Measurements from ENCODE around the gene USP51.
"Not testable (repeated sequence)": the region's sequence is repeated elsewhere in the genome, so short reads cannot be mapped to it uniquely, and the experiment has no call there.

USP51 gene

DNA sequence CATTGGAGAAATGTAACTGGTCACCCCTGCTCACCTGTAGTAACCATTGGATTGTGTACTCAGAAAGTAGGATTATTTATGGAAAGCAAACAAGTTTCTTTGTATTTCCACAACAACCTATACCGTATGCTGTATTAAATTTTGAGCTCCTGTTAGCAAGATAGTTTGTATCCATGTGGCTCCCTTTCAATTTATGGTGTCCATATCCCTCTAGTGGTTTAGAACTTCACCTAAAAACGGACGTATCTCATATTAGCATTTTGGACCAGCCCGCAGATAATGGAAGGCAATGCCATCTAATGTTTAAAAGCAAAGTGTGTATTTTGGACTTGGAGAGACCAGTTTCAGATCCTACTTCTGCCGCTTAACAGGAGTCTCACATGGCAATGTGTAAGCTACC, 17.4 kb upstream of the USP51 start:
- not testable (repeated sequence) for H3K27me3 ChIP-seq (ENCODE audit: control insufficient read depth, insufficient read depth, low read length, poor library complexity, severe bottlenecking); H3K4me1 ChIP-seq (ENCODE audit: control insufficient read depth, insufficient read depth, low read length); H3K27ac ChIP-seq (ENCODE audit: insufficient read depth, low read depth, low read length, poor library complexity, severe bottlenecking); H3K9me3 ChIP-seq (ENCODE audit: control insufficient read depth, low read length); H3K36me3 ChIP-seq (ENCODE audit: control insufficient read depth, insufficient read depth, low read length); H3K4me3 ChIP-seq (ENCODE audit: insufficient read depth, low read depth, low read length)
- WGBS, 2 experiments: no CpG with 5 or more reads among the region's 5 CpGs

DNA sequence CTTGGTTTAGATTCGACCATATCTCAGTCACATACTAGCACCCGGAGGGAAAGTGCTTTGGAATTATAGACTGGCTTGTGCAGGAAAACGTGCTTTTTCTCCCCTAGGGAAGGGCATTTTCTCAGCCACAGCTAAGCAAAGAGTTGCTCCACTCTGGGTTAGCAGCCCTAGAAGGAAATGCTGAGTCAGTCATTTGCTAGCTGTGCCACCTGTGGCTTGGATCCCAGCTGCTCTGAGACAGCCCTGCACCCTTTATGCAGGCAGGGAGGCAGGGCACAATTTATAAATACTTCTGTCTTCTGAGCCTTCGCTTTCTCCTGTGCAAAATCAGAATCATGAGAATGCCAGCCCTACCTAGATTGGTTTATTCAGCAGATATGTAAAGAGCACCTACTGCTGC, 1.3 kb upstream of the USP51 start:
- H3K27ac ChIP-seq (ENCODE audit: insufficient read depth, low read depth, low read length, poor library complexity, severe bottlenecking): no peak overlapping the region
- H3K9me3 ChIP-seq (ENCODE audit: control insufficient read depth, low read length): no peaks in the 10 kb centered on the region
- H3K27me3 ChIP-seq (ENCODE audit: control insufficient read depth, insufficient read depth, low read length, poor library complexity, severe bottlenecking): no peaks in the 10 kb centered on the region
- no peaks in the 10 kb centered on the region for H3K36me3 ChIP-seq (ENCODE audit: control insufficient read depth, insufficient read depth, low read length)
- 79 to 84% methylated on average over 4 of the region's 4 CpGs for WGBS, 2 experiments
- peaks cover 3% of the 10 kb centered on the region for H3K4me1 ChIP-seq (ENCODE audit: control insufficient read depth, insufficient read depth, low read length)
- H3K4me3 ChIP-seq (ENCODE audit: insufficient read depth, low read depth, low read length): no peak overlapping the region

DNA sequence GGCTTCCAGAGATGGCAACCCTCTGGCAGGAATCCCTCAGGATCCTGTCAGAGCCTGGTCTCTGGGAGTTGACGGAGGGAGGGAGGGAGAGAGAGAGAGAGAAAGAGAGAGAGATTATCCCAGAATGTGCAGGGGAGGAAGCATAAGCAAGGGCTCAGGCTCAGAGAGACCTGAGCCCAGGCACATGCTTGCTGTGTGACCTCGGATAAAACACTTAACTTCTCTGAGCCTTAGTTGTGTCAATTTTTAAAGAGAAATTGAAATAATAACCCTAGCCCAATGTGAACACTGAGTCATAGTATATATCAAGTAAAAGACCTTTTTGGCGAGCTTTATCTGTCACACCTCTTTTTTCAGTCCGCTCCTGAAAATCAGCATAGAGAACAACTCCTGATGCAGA, 473 bp upstream of the USP51 start:
- Histone ChIP-seq H3K4me3 (ENCODE audit: insufficient read depth, low read depth, low read length) (peak overlapping the region; percentile 54), H3K9me3 (ENCODE audit: control insufficient read depth, low read length) (no peaks in the 10 kb centered on the region), H3K4me1 (ENCODE audit: control insufficient read depth, insufficient read depth, low read length) (peaks cover 3% of the 10 kb centered on the region), H3K27ac (ENCODE audit: insufficient read depth, low read depth, low read length, poor library complexity, severe bottlenecking) (peak overlapping the region; percentile 88), H3K27me3 (ENCODE audit: control insufficient read depth, insufficient read depth, low read length, poor library complexity, severe bottlenecking) (no peaks in the 10 kb centered on the region), H3K36me3 (ENCODE audit: control insufficient read depth, insufficient read depth, low read length) (no peaks in the 10 kb centered on the region)
- WGBS, 2 experiments: 41 to 66% methylated on average over 3 to 4 of the region's 4 CpGs

DNA sequence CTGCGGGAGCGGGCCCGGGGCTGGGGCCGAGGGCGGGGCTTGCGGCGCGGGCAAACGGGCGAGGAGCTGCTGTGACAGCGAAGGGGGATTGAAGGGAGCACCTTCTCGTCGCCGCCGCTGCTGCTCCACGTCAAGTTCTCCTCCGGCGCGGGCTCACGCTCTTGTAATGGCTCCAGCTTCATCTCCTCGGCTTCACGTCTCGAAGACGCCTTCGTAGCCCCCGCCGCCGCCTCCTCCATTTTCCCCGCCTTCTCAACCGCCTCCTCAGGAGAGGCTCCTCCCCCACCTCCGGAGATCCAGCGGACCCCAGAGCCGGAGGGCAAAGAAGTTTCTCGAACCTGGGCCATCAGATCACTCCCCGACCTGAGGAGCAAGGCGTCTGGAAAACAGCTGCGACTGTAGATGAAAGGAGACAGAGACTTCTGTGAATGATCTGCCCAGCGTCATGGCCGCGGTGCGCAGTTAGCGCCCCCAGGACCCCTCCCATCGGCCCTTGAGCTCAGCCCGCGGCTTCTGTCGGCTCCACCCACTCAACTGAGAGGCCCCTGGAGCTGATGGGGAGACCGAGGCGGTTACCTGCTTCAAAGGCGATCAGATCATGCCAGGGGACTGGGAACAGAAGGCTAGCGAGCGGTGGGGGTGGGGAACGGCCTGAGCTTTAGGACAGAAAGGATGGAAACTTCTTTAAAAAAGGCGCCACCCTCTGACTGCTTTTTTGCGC, 895 bp downstream of the USP51 start:
- no peaks in the 10 kb centered on the region for H3K27me3 ChIP-seq (ENCODE audit: control insufficient read depth, insufficient read depth, low read length, poor library complexity, severe bottlenecking)
- no peaks in the 10 kb centered on the region for H3K9me3 ChIP-seq (ENCODE audit: control insufficient read depth, low read length)
- H3K4me1 ChIP-seq (ENCODE audit: control insufficient read depth, insufficient read depth, low read length): peaks cover 3% of the 10 kb centered on the region
- no peaks in the 10 kb centered on the region for H3K36me3 ChIP-seq (ENCODE audit: control insufficient read depth, insufficient read depth, low read length)
- H3K4me3 ChIP-seq (ENCODE audit: insufficient read depth, low read depth, low read length): peak overlapping the region; percentile 54
- WGBS, 2 experiments: 0 to 1% methylated on average over 52 to 54 of the region's 54 CpGs
- peak overlapping the region; percentile 72 for H3K27ac ChIP-seq (ENCODE audit: insufficient read depth, low read depth, low read length, poor library complexity, severe bottlenecking)

DNA sequence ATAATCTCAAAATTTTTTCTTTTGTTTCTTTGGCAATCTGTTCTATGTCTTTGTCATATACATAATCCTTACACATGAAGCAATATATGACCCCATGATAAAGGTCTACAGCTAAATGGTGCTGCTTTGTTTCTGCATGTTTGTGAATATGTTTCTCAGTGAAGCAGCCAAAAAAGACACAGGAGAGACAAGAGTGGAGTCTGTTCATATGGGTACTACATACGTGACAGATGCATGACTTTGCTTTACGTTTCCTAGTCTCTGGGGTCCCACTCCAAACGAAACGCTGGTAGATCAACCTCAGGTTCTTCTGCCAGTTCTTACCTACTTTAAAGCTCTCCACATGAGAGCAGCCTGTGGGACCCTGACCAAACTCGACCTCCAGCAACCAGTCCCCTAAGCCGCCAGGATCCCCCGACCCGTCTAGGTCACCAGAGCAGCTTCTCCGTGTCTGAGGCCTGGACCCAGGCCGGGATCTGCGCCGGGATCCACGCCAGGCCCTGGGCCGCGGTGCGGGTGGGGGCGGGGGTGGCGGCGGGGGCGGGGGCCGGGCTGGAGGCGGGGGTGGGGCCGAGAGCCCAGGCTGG, 1.5 kb downstream of the USP51 start:
- H3K27ac ChIP-seq (ENCODE audit: insufficient read depth, low read depth, low read length, poor library complexity, severe bottlenecking): no peak overlapping the region
- no peaks in the 10 kb centered on the region for H3K27me3 ChIP-seq (ENCODE audit: control insufficient read depth, insufficient read depth, low read length, poor library complexity, severe bottlenecking)
- H3K36me3 ChIP-seq (ENCODE audit: control insufficient read depth, insufficient read depth, low read length): no peaks in the 10 kb centered on the region
- H3K4me3 ChIP-seq (ENCODE audit: insufficient read depth, low read depth, low read length): peak overlapping the region; percentile 54
- H3K9me3 ChIP-seq (ENCODE audit: control insufficient read depth, low read length): no peaks in the 10 kb centered on the region
- H3K4me1 ChIP-seq (ENCODE audit: control insufficient read depth, insufficient read depth, low read length): peaks cover 3% of the 10 kb centered on the region
- WGBS, 2 experiments: 10 to 11% methylated on average over 18 to 21 of the region's 23 CpGs

DNA sequence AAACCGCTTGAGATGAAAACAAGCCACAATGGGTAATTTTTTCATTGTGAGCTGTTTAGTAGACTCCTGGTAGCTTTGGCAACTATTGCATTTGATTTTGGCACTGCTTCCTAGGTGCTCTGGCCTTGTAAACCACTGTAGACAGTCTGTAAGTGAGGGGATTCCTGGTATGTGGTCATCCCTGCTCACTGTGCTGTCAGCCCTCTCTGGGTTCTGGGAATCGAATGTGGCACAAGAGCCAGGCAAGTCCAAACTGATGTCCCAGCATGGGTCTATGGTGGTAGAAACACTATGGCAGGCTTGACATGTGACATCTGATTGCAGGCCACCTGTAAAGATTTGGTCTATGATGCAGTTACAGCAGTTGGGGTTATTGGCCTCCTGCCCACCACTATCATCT, 2.5 kb downstream of the USP51 start:
- Histone ChIP-seq H3K9me3 (ENCODE audit: control insufficient read depth, low read length) (no peaks in the 10 kb centered on the region), H3K36me3 (ENCODE audit: control insufficient read depth, insufficient read depth, low read length) (no peaks in the 10 kb centered on the region), H3K4me1 (ENCODE audit: control insufficient read depth, insufficient read depth, low read length) (peaks cover 3% of the 10 kb centered on the region), H3K27me3 (ENCODE audit: control insufficient read depth, insufficient read depth, low read length, poor library complexity, severe bottlenecking) (no peaks in the 10 kb centered on the region), H3K4me3 (ENCODE audit: insufficient read depth, low read depth, low read length) (no peak overlapping the region), H3K27ac (ENCODE audit: insufficient read depth, low read depth, low read length, poor library complexity, severe bottlenecking) (no peak overlapping the region)
- 91 to 98% methylated on average over 2 of the region's 2 CpGs for WGBS, 2 experiments

DNA sequence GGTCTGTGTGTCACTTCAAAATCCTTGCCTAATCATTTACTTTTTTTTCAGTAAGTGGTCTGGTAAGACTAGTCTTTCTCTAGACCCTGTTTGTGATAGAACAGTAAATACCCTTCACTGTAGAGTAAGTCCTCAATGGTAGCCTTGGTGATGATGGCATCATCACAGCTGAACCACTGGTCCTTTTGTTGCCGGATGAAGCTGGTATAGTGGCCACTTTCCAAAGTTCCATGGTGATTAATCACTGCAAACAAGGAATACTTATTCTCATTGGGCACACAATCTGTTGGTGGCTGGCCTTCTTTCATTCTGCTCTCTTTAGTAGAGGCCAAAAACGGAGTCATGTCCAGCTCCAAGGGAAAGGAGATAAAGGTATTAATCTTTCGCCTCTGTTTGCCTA, 2.9 kb downstream of the USP51 start:
- Histone ChIP-seq H3K4me1 (ENCODE audit: control insufficient read depth, insufficient read depth, low read length) (peaks cover 3% of the 10 kb centered on the region), H3K4me3 (ENCODE audit: insufficient read depth, low read depth, low read length) (no peak overlapping the region)
- 100% methylated on average over 3 of the region's 3 CpGs for WGBS, 2 experiments

DNA sequence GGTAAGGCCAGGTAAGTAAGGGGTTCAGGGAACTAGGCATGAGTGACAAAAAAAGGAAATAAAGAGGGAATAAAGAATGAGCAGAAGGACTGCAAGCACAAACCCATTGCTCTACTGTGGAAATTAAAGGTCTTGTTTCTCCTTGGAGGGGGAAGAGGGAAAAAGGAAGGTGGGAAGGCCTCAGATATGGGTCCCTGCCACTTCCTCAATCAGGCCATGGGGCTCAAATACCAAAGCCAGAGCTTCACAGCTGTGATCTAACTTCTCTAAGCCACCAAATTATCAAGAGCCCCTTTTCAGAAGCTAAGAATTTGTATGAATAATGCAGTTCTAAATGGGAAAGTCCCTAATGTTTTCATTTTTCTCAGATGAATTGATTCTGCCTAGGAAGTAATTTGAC, 4.7 kb downstream of the USP51 start:
- Histone ChIP-seq H3K4me3 (ENCODE audit: insufficient read depth, low read depth, low read length) (no peak overlapping the region), H3K4me1 (ENCODE audit: control insufficient read depth, insufficient read depth, low read length) (no peaks in the 10 kb centered on the region), H3K27ac (ENCODE audit: insufficient read depth, low read depth, low read length, poor library complexity, severe bottlenecking) (no peak overlapping the region), H3K9me3 (ENCODE audit: control insufficient read depth, low read length) (no peaks in the 10 kb centered on the region), H3K27me3 (ENCODE audit: control insufficient read depth, insufficient read depth, low read length, poor library complexity, severe bottlenecking) (no peaks in the 10 kb centered on the region), H3K36me3 (ENCODE audit: control insufficient read depth, insufficient read depth, low read length) (no peaks in the 10 kb centered on the region)

More for the DNA sequence above, 2.9 kb downstream of the USP51 start:
- Histone ChIP-seq H3K9me3 (ENCODE audit: control insufficient read depth, low read length) (no peaks in the 10 kb centered on the region), H3K36me3 (ENCODE audit: control insufficient read depth, insufficient read depth, low read length) (no peaks in the 10 kb centered on the region), H3K27ac (ENCODE audit: insufficient read depth, low read depth, low read length, poor library complexity, severe bottlenecking) (no peak overlapping the region), H3K27me3 (ENCODE audit: control insufficient read depth, insufficient read depth, low read length, poor library complexity, severe bottlenecking) (no peaks in the 10 kb centered on the region)

DNA sequence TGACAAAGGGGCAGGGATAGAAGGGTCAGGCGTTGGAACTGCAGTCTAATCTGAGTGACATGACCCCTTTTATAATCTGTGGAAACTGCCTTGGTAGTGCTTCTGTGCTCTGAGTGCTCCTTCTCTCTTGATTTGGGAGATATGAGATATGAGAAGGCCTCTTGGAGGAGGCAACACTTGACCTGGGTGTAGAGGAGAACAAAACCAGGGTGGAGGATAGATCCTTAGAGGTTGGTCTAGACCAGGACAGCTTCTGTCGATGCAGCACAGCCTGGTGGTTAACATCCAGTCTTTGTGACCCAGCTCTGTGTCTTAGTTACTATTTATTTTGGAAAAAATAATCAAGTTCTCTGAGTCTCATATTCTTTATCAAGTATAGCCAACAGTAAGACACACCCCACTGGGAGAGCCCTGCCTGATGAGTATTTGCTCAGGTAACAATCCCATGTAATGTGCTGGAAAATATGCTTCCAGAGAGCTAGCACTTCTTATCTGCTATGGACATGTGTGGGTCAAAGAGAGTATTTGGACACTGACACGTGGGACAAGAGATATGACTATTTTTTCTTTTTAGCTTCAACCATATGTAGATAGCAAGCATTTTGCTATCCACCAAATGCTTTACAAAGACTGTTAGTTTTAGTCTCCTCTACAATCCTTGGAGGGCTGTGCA, 9.1 kb downstream of the USP51 start:
- Histone ChIP-seq H3K27ac (ENCODE audit: insufficient read depth, low read depth, low read length, poor library complexity, severe bottlenecking) (no peak overlapping the region), H3K4me1 (ENCODE audit: control insufficient read depth, insufficient read depth, low read length) (no peaks in the 10 kb centered on the region), H3K36me3 (ENCODE audit: control insufficient read depth, insufficient read depth, low read length) (no peaks in the 10 kb centered on the region), H3K9me3 (ENCODE audit: control insufficient read depth, low read length) (no peaks in the 10 kb centered on the region), H3K27me3 (ENCODE audit: control insufficient read depth, insufficient read depth, low read length, poor library complexity, severe bottlenecking) (no peaks in the 10 kb centered on the region), H3K4me3 (ENCODE audit: insufficient read depth, low read depth, low read length) (no peak overlapping the region)
- WGBS, 2 experiments: 89 to 100% methylated on average over 2 to 3 of the region's 3 CpGs

DNA sequence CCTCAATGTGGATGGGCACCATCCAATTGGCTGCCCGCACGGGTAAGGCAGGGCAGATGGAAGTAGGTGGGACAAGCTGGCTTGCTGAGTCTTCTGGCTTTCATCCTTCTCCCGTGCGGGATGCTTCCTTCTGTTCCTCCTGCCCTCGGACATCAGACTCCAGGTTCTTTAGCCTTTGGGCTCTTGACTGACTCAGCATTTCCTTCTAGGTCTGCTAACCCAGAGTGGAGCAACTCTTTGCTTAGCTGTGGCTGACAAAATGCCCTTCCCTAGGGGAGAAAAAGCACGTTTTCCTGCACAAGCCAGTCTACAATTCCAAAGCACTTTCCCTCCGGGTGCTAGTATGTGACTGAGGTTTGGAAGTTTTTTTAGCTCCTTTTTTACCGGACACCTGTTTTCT, 9.7 kb downstream of the USP51 start:
- H3K4me1 ChIP-seq (ENCODE audit: control insufficient read depth, insufficient read depth, low read length); H3K9me3 ChIP-seq (ENCODE audit: control insufficient read depth, low read length); H3K4me3 ChIP-seq (ENCODE audit: insufficient read depth, low read depth, low read length); H3K36me3 ChIP-seq (ENCODE audit: control insufficient read depth, insufficient read depth, low read length); H3K27ac ChIP-seq (ENCODE audit: insufficient read depth, low read depth, low read length, poor library complexity, severe bottlenecking); H3K27me3 ChIP-seq (ENCODE audit: control insufficient read depth, insufficient read depth, low read length, poor library complexity, severe bottlenecking): not testable (repeated sequence)
- 80 to 98% methylated on average over 2 to 4 of the region's 8 CpGs for WGBS, 2 experiments
